LNCAP (cell line): Measurements from ENCODE around the gene GABRP.

Experiments used
- TF ChIP-seq, protein P1 (sequence below): fragments of 450-650 bp; IDR thresholded peaks from 2 replicates; pipeline ENCODE4 v1.5.1; 2017; ENCODE audit warnings: mild to moderate bottlenecking

GABRP gene

DNA sequence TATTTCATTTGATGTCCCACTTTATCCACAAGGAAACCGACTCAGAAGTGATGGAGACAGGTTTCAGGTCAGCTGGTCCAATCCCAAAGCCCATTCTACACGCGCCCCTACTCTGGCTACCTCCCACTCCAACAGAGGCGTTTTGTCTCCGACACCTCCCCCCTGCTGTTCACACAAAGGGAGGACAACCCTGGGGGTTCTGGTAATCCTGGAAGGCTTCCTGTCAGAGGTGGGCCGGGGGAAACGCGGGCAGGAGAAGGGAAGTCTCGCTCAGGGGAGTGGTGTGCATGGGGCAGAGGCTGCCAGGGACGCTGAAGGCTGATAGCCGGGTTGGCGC lies 39.7 kb upstream of the GABRP start:
- TF ChIP-seq, protein P1, sequence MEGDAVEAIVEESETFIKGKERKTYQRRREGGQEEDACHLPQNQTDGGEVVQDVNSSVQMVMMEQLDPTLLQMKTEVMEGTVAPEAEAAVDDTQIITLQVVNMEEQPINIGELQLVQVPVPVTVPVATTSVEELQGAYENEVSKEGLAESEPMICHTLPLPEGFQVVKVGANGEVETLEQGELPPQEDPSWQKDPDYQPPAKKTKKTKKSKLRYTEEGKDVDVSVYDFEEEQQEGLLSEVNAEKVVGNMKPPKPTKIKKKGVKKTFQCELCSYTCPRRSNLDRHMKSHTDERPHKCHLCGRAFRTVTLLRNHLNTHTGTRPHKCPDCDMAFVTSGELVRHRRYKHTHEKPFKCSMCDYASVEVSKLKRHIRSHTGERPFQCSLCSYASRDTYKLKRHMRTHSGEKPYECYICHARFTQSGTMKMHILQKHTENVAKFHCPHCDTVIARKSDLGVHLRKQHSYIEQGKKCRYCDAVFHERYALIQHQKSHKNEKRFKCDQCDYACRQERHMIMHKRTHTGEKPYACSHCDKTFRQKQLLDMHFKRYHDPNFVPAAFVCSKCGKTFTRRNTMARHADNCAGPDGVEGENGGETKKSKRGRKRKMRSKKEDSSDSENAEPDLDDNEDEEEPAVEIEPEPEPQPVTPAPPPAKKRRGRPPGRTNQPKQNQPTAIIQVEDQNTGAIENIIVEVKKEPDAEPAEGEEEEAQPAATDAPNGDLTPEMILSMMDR = no peak

DNA sequence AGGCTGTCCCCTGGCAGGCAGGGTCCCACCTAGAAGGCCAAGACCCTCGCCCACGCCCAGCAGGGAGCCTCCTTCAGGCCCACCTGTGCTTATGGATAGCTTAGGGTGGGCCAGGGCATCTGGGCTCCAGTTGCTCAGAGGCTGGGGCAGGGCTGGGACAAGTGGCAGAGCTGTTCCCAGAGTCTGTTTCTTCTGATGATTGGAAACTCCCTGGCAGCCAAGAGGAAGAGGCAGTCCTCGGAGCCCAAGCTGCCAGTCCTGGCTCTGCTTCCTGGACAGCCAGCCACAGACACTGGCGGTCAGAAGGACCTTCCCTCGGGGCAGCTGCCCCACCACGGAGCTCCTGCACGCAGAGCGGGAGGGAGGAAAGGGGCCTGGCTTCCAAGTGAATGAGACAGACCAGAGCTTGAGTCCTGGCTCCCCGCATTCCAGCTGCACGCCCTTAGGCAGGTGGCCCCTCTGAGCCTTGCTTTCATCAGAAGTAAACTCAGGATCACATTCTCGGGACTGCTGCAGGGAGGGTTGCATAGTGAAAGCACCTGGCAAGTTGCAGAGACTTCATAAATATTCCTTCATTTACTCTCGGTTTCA lies 37.9 kb upstream of the GABRP start:
- TF ChIP-seq, protein P1 = no peak

DNA sequence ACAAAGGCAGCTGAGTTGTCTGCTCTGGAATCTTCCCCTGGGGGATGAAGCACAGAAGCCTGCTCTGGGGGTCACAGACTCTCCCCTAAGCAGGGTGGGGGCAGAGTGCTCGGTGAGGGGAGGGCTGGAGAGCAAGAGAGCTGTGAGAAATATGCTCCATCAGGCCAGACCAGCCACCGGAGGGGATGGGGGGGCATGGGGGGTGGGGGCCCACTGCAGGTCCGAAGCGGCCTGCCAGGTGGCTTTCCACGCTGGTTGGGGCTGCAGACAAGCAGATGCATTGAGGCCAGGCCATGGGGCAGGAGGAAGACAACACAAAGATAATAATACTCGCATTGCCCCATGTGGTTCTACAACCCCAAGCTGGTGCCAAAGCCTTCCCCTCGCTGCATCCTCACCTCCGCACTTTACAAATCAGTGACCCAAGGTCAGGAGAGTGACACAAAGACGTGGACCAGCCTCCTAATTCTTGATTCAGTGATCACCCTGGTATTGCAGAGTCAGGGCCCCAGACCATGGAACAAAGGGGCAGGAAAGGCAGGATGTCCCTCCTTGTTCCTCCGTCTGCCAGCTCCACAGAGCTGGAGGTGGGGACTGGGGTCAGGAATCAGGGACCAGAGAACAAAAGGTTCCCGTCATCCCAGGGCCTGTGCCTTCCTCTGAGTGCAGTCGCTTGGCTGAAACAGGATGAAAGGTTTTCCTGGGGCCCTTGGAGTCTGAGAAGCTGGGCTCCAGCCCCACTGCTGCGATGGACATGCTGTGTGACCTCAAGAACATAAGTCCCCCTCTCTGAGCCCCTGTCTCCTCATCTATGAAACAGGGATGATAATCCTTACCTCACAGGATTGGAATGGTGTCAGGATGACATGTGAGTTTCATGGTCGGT lies 37.2 kb upstream of the GABRP start:
- TF ChIP-seq, protein P1 = no peak

DNA sequence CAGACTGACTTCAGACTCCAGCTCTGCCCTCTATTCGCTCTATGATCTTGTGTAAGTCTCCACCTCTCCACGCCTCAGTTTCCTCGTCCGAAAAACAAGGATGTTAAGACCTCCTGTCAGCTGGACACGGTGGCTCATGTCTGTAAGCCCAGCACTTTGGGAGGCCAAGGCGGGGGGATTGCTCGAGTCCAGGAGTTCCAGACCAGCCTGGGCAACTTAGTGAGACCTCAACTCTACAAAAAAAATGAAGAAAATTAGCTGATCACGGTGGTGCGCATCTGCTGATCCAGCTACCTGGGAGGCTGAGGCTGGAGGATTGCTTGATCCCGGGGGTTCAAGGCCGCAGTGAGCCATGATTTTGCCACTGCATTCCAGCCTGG lies 36.6 kb upstream of the GABRP start:
- TF ChIP-seq, protein P1 = no peak

DNA sequence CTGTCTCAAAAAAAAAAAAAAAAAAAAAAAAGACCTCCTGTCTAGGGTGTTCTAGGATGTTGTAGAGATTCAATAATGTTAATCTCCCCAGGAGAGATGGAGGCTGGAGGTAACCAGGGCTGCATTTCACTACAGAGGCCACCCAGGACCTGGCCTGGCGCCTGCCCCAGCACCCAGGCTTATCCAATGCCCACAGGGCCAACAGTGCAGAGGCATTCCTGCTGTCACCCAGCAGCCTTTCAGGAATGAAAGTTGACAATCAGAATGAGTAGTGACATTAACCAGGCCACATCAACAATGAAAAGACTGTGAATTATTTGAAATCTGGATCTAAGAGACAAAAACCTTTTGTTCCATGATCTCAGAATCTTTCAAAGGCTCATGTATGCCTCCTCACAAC lies 36.2 kb upstream of the GABRP start:
- TF ChIP-seq, protein P1 = no peak

DNA sequence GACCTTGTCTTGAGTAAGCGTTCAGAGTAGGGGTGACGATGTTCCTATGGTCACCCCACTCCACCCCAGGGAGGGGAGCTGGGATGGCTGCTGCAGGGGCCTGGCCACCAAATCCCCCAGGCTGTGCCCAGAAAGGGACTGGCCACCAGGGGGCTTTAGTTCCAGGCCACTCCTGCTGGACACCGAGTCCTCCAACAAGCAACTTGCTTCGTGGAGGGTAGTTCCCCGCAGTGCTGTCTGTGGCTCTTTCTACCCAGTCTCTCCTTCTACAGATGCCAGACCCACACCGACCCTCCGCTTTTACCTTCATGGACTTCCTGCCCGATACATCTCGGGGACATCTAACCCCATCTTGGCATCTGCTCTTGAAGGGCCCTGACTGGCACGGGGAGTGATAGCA lies 35.7 kb upstream of the GABRP start:
- TF ChIP-seq, protein P1 = peak; percentile 41; the same call in 1 of the 2 replicates

DNA sequence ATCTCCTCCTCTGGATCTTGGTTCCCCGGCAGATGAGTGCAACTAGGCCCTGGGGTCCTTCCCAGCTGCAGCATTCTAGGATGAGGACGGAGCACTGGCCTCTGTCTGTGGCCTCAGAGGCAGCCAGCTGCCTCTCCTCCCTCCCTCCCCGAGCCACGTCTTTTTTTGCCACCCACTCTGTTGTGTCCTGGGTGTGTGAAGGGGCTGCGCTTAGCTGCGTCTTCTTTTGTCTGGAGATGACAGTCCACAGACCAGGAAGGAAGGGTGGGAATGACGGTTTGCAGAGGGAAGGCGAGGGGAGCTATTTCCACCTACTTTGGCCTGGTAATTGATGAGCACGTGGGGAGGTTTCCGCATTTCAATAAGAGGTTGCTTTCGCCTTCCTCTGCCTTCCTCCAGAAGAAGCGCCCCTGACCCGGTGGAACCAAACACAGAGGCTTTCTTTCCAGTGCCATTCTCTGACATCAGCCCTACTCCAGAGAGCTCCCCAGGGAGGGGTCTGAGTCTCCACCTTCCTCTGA lies 34.5 kb upstream of the GABRP start:
- TF ChIP-seq, protein P1 = no peak
